Trophoblast cell (in vitro differentiated cells and primary cell): Measurements from ENCODE around the gene TUBGCP3.

ENCODE experiments used
- DNase-seq, 2 donors: peaks; one replicate each; pipeline ENCODE4 v3.0.0-alpha.2; 2016
- H2AFZ ChIP-seq: 2 replicates; pipeline ENCODE4 v1.6.1; 2013; ENCODE audit warnings: low read length, moderate library complexity, mild to moderate bottlenecking; ENCODE audit not compliant: insufficient read depth, poor library complexity
- H2AK5ac ChIP-seq: 2 replicates; pipeline ENCODE4 v1.6.1; 2013; ENCODE audit warnings: mild to moderate bottlenecking, low read length
- H2BK120ac ChIP-seq: 2 replicates; pipeline ENCODE4 v1.6.1; 2013; ENCODE audit warnings: low read length, mild to moderate bottlenecking, moderate library complexity; ENCODE audit not compliant: insufficient read depth, poor library complexity
- H2BK12ac ChIP-seq: 2 replicates; pipeline ENCODE4 v1.6.1; 2013; ENCODE audit warnings: mild to moderate bottlenecking, low read length, moderate library complexity
- H2BK5ac ChIP-seq: 2 replicates; pipeline ENCODE4 v1.6.1; 2013; ENCODE audit warnings: low read length, low read depth, moderate library complexity, mild to moderate bottlenecking; ENCODE audit not compliant: poor library complexity
- H3K14ac ChIP-seq: 2 replicates; pipeline ENCODE4 v1.6.1; 2013; ENCODE audit warnings: mild to moderate bottlenecking, low read length
- H3K18ac ChIP-seq: 2 replicates; pipeline ENCODE4 v1.6.1; 2013; ENCODE audit warnings: mild to moderate bottlenecking, low read length
- H3K23ac ChIP-seq: 2 replicates; pipeline ENCODE4 v1.6.1; 2013; ENCODE audit warnings: low read length
- H3K27ac ChIP-seq: 2 replicates; pipeline ENCODE4 v1.5.1; 2013; ENCODE audit warnings: low read depth, mild to moderate bottlenecking, inconsistent platforms, low read length, moderate library complexity
- H3K27me3 ChIP-seq: 2 replicates; pipeline ENCODE4 v1.6.1; 2013; ENCODE audit warnings: inconsistent platforms, mild to moderate bottlenecking, low read length, moderate library complexity; ENCODE audit not compliant: insufficient read depth
- H3K36me3 ChIP-seq, 2 experiments: 1 replicate in 1 of 2; 2 replicates in 1 of 2; pipeline ENCODE4 v1.6.1; 2013; ENCODE audit warnings: low read length in 2 of 2, mild to moderate bottlenecking in 2 of 2, moderate library complexity in 1 of 2; ENCODE audit not compliant: insufficient read depth in 2 of 2, control insufficient read depth in 1 of 2
- H3K4ac ChIP-seq: 2 replicates; pipeline ENCODE4 v1.6.1; 2013; ENCODE audit warnings: low read depth, mild to moderate bottlenecking, low read length, moderate library complexity
- H3K4me1 ChIP-seq, 2 experiments: 1 replicate in 1 of 2; 2 replicates in 1 of 2; pipeline ENCODE4 v1.6.1; 2013; ENCODE audit warnings: low read length in 2 of 2, mild to moderate bottlenecking in 2 of 2, moderate library complexity in 1 of 2; ENCODE audit not compliant: insufficient read depth in 2 of 2, control insufficient read depth in 1 of 2
- H3K4me2 ChIP-seq: 2 replicates; pipeline ENCODE4 v1.6.1; 2013; ENCODE audit warnings: inconsistent platforms, mild to moderate bottlenecking, low read length, moderate library complexity
- H3K4me3 ChIP-seq: 2 replicates; pipeline ENCODE4 v1.5.1; 2013; ENCODE audit warnings: mild to moderate bottlenecking, low read depth, low read length, inconsistent platforms
- H3K79me1 ChIP-seq: one replicate; pipeline ENCODE4 v1.6.1; 2013; ENCODE audit warnings: low read length
- H3K79me2 ChIP-seq: 2 replicates; pipeline ENCODE4 v1.6.1; 2013; ENCODE audit warnings: low read length, mild to moderate bottlenecking; ENCODE audit not compliant: control insufficient read depth, insufficient read depth, poor library complexity
- H3K9ac ChIP-seq: 2 replicates; pipeline ENCODE4 v1.6.1; 2013; ENCODE audit warnings: mild to moderate bottlenecking, low read length
- H3K9me3 ChIP-seq: 2 replicates; pipeline ENCODE4 v1.6.1; 2013; ENCODE audit warnings: low read depth, mild to moderate bottlenecking, control low read depth, inconsistent platforms, low read length; ENCODE audit not compliant: insufficient read depth
- H4K12ac ChIP-seq: 2 replicates; pipeline ENCODE4 v1.6.1; 2013; ENCODE audit warnings: low read depth, mild to moderate bottlenecking, low read length, moderate library complexity
- H4K8ac ChIP-seq: 2 replicates; pipeline ENCODE4 v1.6.1; 2013; ENCODE audit warnings: low read depth, mild to moderate bottlenecking, low read length, moderate library complexity
- H4K91ac ChIP-seq: one replicate; pipeline ENCODE4 v1.6.1; 2013; ENCODE audit warnings: low read depth, mild to moderate bottlenecking, low read length, moderate library complexity
- WGBS: extraction: QIAGEN DNeasy Blood & Tissue Kit; methylation state at CpG from one replicate; pipeline ENCODE4 v1.1.7; 2013; ENCODE audit warnings: missing lambda C conversion rate; ENCODE audit not compliant: insufficient read length, insufficient coverage; ENCODE audit errors: extremely low coverage; 5-methylcytosine and 5-hydroxymethylcytosine counted together

TUBGCP3 gene

DNA sequence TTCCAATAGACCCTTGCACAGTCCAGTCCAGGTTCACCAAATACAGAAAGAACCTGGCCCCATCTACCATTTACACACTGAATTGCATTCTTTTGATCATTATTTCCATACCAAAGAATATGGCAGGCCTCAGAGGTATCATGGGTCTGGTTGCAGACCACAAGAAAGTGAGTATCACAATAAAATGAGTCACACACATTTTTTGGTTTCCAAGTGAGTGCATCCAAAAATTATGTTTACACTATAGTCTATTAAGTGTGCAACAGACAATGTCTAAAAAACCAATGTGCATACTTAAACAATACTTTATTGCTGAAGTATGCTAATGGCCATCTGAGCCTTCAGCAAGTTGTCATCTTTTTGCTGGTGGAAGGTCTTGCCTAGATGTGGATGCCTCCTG, 106.5 kb downstream of the TUBGCP3 start:
- no peak overlapping the region for H3K14ac ChIP-seq
- no peaks in the 10 kb centered on the region for H3K79me2 ChIP-seq
- H3K18ac ChIP-seq, result no peak overlapping the region
- no peaks in the 10 kb centered on the region for H3K4me1 ChIP-seq
- peaks cover 2% of the 10 kb centered on the region for H3K9me3 ChIP-seq
- peaks cover 2 to 3% of the 10 kb centered on the region in 2 experiments for H3K36me3 ChIP-seq
- H2AK5ac ChIP-seq, result no peak overlapping the region
- H2BK5ac ChIP-seq, result no peak overlapping the region
- no peak overlapping the region for H4K12ac ChIP-seq
- H3K23ac ChIP-seq, result no peak overlapping the region
- H3K4me3 ChIP-seq, result no peak overlapping the region
- no peak overlapping the region for H4K8ac ChIP-seq
- no peak overlapping the region for H3K4ac ChIP-seq
- no peak overlapping the region for H3K9ac ChIP-seq
- no peaks in the 10 kb centered on the region for H3K79me1 ChIP-seq
- no peak overlapping the region for H3K27ac ChIP-seq
- no peak overlapping the region for H4K91ac ChIP-seq
- H3K4me2 ChIP-seq, result no peak overlapping the region
- H2AFZ ChIP-seq, result no peak overlapping the region
- H2BK120ac ChIP-seq, result no peak overlapping the region
- H3K27me3 ChIP-seq, result no peaks in the 10 kb centered on the region
- DNase-seq, result no peak
- no peak overlapping the region for H2BK12ac ChIP-seq

DNA sequence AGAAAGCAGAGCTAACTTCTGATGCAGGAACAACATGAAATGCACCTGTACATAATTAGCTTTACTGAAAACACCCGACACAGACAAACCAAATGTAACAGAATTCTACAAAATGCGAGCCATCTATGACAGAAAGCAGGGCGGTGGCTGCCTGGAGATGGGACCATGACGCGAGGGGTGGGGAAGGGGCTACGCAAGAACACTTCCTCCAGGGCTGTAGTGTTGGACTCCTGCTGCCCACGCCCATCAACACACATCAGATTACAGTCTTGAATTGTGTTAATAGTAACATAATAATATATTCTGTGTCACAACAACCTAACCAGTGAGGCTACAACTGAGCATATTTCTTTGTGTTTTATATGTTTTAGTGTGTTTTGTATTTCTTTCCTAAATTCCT, 108.6 kb downstream of the TUBGCP3 start:
- Histone ChIP-seq H3K18ac (no peak overlapping the region), H2AK5ac (no peak overlapping the region), H2BK12ac (no peak overlapping the region), H3K27ac (no peak overlapping the region), H3K9me3 (peaks cover 4% of the 10 kb centered on the region), H3K79me1 (no peaks in the 10 kb centered on the region), H3K4ac (no peak overlapping the region), H3K36me3 (no peaks in the 10 kb centered on the region), H3K23ac (no peak overlapping the region), H3K4me2 (no peak overlapping the region), H4K8ac (no peak overlapping the region), H3K9ac (no peak overlapping the region), H4K91ac (no peak overlapping the region), H2AFZ (no peak overlapping the region), H3K79me2 (no peaks in the 10 kb centered on the region), H3K4me1 (no peaks in the 10 kb centered on the region), H3K4me3 (no peak overlapping the region), H4K12ac (no peak overlapping the region), H3K27me3 (no peaks in the 10 kb centered on the region), H2BK120ac (no peak overlapping the region), H2BK5ac (no peak overlapping the region), H3K14ac (no peak overlapping the region)
- DNase-seq, result no peak
- no CpG with 5 or more reads among the region's 7 CpGs for WGBS

DNA sequence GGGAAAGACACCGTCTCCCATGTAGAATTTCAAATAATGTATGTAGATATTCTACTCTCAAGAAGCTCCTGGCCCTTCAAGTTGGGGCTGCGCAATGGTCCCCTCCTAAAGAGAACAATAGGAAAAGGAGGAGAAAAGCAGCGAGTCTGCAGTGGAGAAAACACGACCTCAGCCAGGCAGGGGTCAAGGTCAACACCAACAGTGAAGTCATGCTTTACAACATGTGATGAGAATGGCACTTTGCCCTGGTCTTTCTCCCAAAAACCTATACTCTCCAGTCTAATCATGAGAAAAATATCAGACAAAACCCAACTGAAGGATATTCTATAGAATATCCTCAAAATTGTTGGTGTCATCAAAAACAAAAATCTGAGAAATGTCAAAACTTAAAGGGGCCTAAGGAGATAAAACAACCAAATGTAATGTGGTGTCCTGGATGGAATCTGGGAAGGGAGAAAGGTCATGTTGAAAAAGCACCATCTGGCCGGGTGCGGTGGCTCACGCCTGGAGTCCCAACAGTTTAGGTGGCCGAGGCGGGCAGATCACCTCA, 110.8 kb downstream of the TUBGCP3 start:
- no peaks in the 10 kb centered on the region for H3K27me3 ChIP-seq
- no peaks in the 10 kb centered on the region for H3K79me2 ChIP-seq
- no peak overlapping the region for H2BK12ac ChIP-seq
- H3K4me1 ChIP-seq, result no peaks in the 10 kb centered on the region
- WGBS, result no CpG with 5 or more reads among the region's 9 CpGs
- no peak overlapping the region for H3K14ac ChIP-seq
- no peak overlapping the region for H2BK5ac ChIP-seq
- H2AFZ ChIP-seq, result no peak overlapping the region
- no peaks in the 10 kb centered on the region for H3K79me1 ChIP-seq
- no peak overlapping the region for H3K4ac ChIP-seq
- no peak overlapping the region for H3K18ac ChIP-seq
- H4K12ac ChIP-seq, result no peak overlapping the region
- no peak overlapping the region for H2BK120ac ChIP-seq
- no peak overlapping the region for H3K4me2 ChIP-seq
- no peak overlapping the region for H2AK5ac ChIP-seq
- H3K36me3 ChIP-seq, result no peaks in the 10 kb centered on the region
- H4K8ac ChIP-seq, result no peak overlapping the region
- H3K23ac ChIP-seq, result no peak overlapping the region
- no peak overlapping the region for H4K91ac ChIP-seq
- no peak overlapping the region for H3K4me3 ChIP-seq
- no peak for DNase-seq
- no peak overlapping the region for H3K9ac ChIP-seq
- H3K9me3 ChIP-seq, result peaks cover 2% of the 10 kb centered on the region
- H3K27ac ChIP-seq, result no peak overlapping the region

DNA sequence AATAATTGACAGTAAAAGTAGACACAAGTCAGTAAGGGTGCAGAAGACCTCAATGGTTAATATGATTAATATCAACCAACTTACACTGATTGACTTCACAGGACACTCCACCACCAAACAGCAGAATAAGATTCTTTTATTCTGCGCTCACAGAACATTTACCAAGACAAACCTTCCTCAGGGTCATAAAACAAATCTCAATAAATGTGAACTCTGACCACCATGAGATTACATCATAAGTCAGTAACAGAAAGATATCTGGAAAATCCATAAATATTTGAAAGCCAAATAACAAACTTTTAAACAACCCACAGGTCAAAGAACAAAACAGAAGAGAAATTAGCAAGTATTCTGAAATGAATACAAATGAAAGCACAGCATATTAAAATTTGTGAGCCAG, 112.1 kb downstream of the TUBGCP3 start:
- no peaks in the 10 kb centered on the region for H3K79me2 ChIP-seq
- H3K4ac ChIP-seq, result no peak overlapping the region
- H2AFZ ChIP-seq, result no peak overlapping the region
- H3K9ac ChIP-seq, result no peak overlapping the region
- no CpG with 5 or more reads among the region's 1 CpG for WGBS
- DNase-seq, result no peak
- no peak overlapping the region for H4K91ac ChIP-seq
- H3K9me3 ChIP-seq, result peaks cover 2% of the 10 kb centered on the region
- H3K4me2 ChIP-seq, result no peak overlapping the region
- no peak overlapping the region for H3K14ac ChIP-seq
- no peak overlapping the region for H4K12ac ChIP-seq
- H2BK120ac ChIP-seq, result no peak overlapping the region
- H3K27me3 ChIP-seq, result no peaks in the 10 kb centered on the region
- no peaks in the 10 kb centered on the region for H3K4me1 ChIP-seq
- no peak overlapping the region for H3K27ac ChIP-seq
- H3K4me3 ChIP-seq, result no peak overlapping the region
- no peaks in the 10 kb centered on the region for H3K79me1 ChIP-seq
- no peak overlapping the region for H2BK5ac ChIP-seq
- H3K18ac ChIP-seq, result no peak overlapping the region
- no peaks in the 10 kb centered on the region for H3K36me3 ChIP-seq
- H2AK5ac ChIP-seq, result no peak overlapping the region
- no peak overlapping the region for H2BK12ac ChIP-seq
- no peak overlapping the region for H4K8ac ChIP-seq
- H3K23ac ChIP-seq, result no peak overlapping the region
